Stomach (tissue), 4 donors: ENCODE results near the gene SLC18A2.

Source experiments
- CTCF ChIP-seq, 7 experiments: fragments of 450-650 bp in 4 of 7; fragments of 200-600 bp in 3 of 7; sonication (generic) in 3 of 7; IDR thresholded peaks; one replicate each; pipeline ENCODE4 v1.5.1; 2016 to 2019; ENCODE audit warnings: antibody characterized with exemption in 7 of 7, control low read depth in 2 of 7, mild to moderate bottlenecking in 1 of 7
- EP300 ChIP-seq: sonication (generic); formaldehyde crosslinking; IDR thresholded peaks from one replicate; pipeline ENCODE4 v1.6.1; 2017; ENCODE audit warnings: antibody characterized with exemption
- POLR2A ChIP-seq, 4 donors: fragments of 450-650 bp; IDR thresholded peaks; one replicate each; pipeline ENCODE4 v1.6.1; 2016; ENCODE audit warnings: antibody characterized with exemption in 4 of 4, control low read depth in 2 of 4, mild to moderate bottlenecking in 1 of 4, moderate library complexity in 1 of 4
- POLR2AphosphoS5 ChIP-seq, 3 donors: sonication (generic); formaldehyde crosslinking; IDR thresholded peaks; one replicate each; pipeline ENCODE4 v1.6.1; 2016; ENCODE audit warnings: antibody characterized with exemption in 3 of 3

GRCh38 chr10:117201826-117202225 lies 39.1 kb upstream of the SLC18A2 start:
- TF ChIP-seq CTCF (IDR thresholded peaks at IDR 0.05) (no peak), POLR2A (IDR thresholded peaks at IDR 0.05) (no peak), POLR2AphosphoS5 (IDR thresholded peaks at IDR 0.05) (no peak), EP300 (no peak)
